IPS-NIHi11 (cell line): Measurements from ENCODE around the gene DCAF11.
A peak's percentile ranks its signal among the peaks of the same experiment; 100 is the strongest.

Experiments
- DNase-seq: peaks from one replicate; pipeline ENCODE4 v3.0.0; 2012; ENCODE audit warnings: mixed read lengths, low spot score

Gene DCAF11

DNA sequence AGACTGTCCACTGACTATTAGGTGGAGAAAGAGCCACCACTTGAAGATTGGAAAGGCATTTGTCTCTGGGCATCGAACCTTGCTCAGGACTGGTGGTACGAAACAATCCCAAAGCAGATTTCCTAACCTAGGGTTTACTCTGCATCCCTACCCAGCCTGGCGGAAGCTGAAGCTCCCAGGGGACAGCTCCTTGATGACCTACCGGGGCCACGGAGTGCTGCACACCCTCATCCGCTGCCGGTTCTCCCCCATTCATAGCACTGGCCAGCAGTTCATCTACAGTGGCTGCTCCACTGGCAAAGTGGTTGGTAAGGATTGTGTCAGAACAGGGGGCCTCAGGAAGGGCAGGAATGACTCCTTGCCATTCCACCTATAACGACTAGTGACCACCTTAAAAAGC is 6.6 kb downstream of the DCAF11 start:
- no peak for DNase-seq

DNA sequence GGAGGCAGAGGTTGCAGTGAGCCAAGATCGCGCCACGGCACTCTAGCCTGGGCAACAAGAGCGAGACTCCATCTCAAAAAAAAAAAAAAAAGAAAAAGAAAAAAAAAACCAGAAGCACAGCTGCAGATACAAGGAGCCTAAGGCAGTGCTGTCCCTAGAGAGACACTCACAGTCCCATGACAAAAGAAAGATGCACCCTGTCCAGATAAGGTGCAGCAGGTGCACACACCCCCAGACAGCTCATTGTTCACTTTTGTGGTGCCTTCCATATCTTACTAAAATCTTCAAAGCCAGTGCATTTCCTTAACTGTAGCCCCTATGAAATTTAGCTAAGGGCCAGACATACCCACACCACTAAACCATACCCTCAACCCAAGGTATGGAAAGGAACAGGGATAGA is 7.8 kb downstream of the DCAF11 start:
- no peak for DNase-seq

DNA sequence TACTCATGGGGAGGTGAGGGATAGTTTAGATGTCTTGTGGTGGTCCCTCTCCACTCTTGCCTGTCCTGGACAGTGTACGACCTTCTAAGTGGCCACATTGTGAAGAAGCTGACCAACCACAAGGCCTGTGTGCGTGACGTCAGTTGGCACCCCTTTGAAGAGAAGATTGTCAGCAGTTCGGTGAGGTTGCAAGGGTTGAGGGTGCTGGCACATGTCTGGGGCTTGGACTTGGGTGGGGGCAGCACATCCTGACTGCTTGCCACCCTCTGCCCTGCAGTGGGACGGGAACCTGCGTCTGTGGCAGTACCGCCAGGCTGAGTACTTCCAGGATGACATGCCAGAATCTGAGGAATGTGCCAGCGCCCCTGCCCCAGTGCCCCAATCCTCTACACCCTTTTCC is 8.3 kb downstream of the DCAF11 start:
- DNase-seq = no peak

DNA sequence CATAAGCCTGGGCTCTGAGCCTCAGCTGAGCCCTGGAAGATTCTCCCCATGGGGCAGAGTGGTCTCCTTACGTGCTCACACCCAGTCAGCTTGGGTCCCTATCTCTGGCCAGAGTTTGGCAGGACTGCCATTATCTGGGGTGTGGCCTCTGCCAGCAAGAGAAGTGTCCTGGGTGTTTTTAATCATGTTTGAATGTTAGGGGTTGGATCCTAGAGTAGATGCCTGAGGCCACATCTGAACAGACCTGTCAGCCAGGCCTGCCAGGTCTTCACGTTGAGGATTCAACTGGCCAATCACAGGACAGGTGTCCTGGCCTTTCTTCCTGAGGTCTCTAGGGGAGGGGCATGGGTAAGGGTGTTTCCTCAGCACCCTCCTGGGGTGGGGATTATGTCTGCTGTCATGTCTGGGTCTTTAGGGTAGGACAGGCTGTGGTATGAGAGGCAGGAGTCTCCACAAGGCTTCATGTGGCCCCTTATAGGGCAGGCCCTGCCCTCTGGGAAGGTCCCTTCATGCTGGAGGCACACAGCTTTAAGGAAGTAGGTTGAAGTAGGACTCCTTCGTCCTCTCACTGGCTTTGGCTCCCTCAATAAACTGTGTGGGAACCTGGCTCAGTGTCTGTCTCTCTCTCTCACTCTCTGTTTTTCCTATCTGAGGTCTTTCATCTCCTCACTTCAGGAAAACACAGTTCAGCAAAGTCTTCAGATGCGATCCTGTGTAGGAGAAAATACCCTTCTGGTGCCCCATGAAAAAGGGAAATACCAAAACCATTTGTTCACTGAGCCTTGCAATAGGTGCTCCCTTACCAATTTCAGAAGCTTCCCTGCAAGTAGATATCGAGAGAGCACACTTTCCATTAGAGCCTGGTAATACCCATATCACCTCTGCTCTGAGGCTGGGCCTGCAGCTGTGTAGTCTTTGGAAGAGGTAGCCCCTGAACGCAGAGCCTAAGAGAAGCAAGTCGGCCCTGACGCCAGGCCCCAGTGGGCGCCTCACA is 9.1 kb downstream of the DCAF11 start:
- no peak for DNase-seq

DNA sequence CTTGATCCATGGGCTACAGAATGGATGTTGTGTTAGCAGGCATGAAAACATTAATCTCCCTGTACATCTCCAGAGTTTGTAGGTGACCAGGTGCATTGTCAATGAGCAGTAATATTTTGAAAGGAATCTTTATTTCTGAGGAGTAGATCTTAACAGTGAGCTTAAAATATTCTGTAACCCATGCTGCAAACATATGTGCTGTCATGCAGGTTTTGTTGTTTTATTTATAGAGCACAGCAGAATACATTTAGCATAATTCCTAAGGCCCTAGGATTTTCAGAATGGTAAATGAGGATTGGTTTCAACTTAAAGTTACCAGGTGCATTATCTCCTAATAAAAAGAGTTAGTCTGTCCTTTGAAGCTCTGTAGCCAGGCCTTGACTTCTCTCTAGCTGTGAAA is 12.4 kb downstream of the DCAF11 start:
- DNase-seq = no peak

DNA sequence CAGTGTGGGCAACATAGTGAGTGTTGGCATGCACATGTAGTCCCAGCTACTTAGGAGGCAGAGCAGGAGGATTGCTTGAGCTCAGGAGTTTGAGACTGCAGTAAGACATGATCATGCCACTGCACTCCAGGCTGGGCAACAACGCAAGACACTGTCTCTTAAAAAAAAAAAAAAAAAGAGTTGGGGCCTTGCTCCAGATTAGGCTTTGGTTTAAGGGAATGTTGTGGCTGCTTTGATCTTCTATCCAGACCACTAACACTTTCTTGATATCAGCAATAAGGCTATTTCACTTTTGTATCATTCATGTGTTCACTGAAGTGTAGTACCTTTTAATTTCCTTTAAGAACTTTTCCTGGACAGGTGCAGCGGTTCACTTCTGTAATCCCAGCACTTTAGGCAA is 13.1 kb downstream of the DCAF11 start:
- DNase-seq = no peak

DNA sequence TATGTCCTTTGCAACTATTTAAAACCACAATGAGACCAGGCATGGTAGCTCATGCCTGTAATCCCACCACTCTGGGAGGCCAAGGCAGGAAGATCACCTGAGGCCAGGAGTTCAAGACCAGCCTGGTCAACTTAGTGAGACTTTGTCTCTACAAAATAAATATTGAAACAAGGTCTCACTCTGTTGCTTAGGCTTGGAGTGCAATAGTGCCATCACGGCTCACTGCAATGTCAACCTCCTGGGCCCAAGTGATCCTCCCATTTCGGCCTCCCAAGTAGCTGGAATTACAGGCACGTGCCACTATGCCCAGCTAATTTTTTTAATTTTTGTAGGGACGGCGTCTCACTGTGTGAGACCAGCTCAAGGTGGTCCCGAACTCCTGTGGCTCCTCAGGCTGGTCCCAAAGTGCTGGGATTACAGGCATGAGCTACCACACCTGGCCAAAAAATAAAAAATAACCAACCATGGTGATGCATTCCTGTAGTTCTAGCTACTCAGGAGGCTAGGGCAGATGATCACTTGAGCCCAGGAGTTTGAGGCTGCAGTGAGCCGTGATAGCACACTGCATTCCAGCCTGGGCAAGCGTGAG is 14.9 kb downstream of the DCAF11 start:
- no peak for DNase-seq

DNA sequence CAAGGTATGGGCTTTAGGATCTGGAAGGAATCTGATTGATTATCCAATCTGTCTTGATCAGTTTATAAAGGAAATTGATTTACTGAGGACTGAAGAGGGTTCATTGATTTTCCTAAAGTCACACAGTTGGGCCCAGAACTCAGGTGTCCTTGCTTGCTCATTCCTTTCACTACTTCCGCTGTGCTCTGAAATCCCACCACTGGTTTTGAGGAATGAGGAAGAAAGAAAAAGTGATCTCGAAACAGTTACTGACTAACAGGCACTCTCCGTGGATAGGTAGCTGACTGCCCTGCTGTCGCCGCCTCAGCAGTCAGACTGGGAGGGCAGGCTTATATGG is 15.8 kb downstream of the DCAF11 start, which contains the start of gene FITM1:
TSS of gene FITM1 (plus strand) at position 280 of the 337 bp plus-strand sequence. CDS start 905 bp downstream, outside the sequence.
- DNase-seq = no peak

DNA sequence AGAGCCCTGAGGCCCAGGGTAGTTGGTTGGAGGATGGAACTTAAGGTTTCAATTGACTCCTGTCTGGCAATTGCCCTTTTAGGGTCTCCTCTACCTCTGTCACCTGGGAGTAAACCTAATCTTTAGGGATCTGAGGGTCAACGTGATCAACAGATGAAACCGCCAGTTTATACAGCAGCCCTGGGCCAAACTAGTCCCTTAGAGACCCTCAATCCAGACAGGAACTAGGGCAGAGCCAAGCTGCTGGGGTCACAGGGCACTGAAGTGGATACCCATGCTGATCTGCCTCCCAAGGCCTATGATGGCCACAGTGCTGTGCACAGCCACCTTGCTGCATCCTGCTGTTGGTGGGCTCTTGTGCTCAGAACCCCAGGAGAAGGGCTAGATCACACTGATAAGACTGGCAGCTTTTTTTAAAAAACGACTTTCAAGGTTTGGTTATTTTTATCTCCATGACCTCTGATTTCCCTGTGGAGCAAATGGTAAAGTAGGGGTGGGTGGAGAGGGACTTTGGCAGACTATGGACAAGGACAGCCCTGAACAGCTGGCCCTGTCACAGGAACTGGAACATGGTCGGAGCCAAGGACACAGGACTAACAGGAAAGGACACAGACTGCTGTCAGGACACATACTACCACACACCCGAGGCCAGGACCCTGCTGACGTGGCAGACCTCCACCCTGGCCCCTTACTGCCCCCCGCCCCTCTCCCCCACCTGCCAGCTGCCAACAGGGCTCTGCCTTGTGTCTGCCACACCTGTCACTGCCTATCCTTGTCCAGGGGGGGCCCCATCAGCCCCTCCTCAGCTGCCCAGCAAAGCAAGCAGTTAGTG is 16.4 kb downstream of the DCAF11 start:
- DNase-seq = no peak

DNA sequence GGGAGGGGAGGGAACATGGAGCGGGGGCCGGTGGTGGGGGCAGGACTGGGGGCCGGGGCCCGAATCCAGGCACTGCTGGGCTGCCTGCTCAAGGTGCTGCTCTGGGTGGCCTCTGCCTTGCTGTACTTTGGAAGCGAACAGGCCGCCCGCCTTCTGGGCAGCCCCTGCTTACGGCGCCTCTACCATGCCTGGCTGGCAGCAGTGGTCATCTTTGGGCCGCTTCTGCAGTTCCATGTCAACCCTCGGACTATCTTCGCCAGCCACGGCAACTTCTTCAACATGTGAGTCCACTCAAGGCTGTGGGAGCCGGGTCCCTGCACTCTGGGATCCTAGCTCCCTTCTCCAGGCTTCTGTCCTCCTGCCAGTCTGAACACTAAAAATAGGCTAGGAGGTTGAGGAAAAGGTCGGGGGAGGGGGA is 17.0 kb downstream of the DCAF11 start:
- no peak for DNase-seq

DNA sequence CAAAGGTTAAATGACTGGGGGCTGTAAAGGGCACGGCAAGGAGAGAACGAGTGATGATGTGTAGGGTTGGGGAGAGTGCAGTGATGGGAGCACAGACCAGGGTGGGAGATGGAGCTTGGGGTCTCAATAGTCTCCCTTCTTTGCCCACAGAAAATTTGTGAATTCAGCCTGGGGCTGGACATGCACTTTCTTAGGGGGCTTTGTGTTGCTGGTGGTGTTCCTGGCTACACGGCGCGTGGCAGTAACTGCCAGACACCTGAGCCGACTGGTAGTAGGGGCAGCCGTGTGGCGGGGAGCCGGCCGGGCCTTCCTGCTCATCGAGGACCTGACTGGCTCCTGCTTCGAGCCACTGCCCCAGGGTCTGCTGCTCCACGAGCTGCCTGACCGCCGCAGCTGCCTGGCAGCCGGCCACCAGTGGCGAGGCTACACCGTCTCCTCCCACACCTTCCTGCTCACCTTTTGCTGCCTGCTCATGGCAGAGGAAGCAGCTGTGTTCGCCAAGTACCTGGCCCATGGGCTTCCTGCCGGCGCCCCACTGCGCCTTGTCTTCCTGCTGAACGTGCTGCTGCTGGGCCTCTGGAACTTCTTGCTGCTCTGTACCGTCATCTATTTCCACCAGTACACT is 17.6 kb downstream of the DCAF11 start:
- no peak for DNase-seq

DNA sequence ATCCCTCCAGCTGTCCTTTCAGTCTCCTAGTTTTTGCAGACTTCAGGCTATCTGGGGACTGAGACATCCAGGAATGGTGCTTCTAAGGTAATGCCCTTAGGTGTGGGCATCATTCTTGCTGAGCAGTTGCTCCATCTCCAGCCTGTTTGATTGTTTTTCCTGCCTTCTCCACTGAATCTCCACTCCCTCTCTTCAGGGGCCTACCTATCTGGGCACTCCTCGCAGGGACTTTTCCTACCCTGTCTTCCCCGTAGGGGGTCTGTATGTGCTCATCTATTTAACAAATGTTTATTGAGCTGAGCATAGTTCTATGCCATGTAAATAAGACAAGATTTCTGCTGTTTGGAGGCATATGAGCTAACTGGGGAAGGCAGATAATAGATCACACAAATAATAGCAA is 18.4 kb downstream of the DCAF11 start:
- no peak for DNase-seq

DNA sequence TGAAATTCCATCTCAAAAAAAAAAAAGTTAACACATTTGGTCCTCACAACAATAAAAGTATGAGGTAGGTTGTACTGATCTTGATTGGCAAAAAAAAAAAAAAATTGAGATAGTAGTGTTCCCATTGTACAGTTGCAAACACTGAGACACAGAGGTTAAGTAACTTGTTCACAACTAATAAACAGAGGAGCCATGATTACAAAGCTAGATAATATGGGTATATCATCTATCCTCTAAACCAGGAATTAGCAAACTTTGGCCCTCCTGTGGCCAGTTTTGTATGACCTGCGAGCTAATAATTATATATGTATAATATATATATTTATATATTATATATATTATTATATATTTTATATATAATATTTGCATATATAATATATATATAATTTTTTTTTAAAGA is 19.2 kb downstream of the DCAF11 start:
- DNase-seq = no peak

DNA sequence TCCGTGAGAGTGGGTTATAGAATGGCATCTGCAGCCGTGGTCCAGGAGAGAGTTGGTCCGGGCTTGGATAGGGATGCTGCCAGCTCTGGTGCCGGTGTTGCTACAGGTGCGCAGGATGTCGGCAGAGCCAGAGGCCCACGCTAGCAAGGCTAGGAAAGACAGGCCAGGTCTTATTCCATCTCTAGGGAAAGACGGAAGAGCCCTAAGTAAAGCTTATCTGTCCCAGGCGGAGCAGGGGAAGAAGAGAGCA is 20.9 kb downstream of the DCAF11 start:
- no peak for DNase-seq

DNA sequence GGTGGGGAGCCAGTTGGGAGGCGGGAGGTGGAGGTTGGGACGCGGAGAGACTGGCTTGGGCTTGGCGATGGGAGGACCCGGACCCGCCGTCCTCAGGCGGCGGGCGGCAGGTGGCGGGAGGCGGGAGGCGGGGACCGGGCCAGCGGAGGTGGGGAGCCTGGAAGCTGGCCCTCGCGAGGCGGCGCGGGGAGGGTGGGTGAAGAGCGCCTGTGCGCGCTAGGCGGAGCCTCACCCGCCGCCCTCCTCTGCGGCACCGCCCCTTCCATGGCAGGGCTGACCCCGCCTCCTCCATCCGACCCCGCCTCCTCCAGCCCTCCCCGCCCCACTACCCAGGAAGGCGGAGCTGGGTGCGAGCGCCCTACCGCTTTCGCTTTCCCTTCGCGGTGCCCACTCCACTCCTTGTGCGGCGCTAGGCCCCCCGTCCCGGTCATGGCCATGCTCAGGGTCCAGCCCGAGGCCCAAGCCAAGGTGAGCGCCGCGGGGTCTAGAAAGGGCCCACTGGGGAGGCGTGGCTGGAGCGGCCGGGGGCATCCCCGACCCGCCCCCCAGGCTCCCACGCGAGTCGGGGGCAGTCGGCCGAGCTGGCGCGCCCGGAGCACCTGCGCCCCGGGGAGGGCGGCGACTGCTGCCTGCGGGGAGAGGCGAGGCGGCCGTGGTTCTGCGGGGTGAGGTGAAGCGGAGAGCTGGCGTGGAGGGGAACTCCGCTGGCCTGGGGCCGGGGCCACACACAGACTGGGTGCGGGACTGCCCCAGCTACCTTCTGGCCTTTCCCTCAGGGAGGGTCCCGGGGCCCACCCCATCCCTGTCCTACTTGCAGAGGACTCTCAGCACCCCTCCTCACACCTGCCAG is 21.5 kb downstream of the DCAF11 start, which contains the start of gene PSME1:
TSS of gene PSME1 (plus strand) at position 361 of the 850 bp plus-strand sequence. CDS start at position 430, 69 bp downstream.
- DNase-seq = peak; percentile 93

DNA sequence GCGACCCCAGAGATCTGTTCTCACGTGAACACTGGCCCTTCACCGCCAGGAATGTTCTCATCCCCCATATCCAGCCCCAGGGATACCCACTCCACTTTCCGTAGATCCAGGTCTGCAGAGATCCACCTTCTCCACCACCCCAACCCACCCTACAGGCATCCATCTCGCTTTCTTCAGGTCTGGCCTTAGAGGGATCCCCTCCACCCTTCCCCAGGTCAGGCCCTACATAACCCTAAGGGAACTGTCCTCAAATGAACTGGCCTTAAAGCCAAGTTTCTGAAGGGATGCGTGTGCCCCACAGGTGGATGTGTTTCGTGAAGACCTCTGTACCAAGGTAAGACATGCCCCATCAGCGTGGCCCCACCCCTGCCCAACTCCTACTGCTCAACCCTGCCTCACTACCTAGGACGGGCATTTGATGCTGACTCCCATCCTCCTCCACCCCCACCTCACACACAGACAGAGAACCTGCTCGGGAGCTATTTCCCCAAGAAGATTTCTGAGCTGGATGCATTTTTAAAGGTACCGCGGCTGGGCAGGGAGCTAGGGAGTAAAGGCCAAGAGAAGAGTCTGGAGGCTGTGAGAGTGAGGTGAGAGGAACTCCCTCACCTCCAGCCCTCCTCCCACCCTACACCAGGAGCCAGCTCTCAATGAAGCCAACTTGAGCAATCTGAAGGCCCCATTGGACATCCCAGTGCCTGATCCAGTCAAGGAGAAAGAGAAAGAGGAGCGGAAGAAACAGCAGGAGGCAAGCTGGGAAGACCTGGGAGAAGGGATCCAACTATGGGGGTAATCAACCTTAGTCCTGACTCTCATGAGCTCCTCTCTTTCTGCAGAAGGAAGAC is 22.3 kb downstream of the DCAF11 start:
- DNase-seq = no peak

DNA sequence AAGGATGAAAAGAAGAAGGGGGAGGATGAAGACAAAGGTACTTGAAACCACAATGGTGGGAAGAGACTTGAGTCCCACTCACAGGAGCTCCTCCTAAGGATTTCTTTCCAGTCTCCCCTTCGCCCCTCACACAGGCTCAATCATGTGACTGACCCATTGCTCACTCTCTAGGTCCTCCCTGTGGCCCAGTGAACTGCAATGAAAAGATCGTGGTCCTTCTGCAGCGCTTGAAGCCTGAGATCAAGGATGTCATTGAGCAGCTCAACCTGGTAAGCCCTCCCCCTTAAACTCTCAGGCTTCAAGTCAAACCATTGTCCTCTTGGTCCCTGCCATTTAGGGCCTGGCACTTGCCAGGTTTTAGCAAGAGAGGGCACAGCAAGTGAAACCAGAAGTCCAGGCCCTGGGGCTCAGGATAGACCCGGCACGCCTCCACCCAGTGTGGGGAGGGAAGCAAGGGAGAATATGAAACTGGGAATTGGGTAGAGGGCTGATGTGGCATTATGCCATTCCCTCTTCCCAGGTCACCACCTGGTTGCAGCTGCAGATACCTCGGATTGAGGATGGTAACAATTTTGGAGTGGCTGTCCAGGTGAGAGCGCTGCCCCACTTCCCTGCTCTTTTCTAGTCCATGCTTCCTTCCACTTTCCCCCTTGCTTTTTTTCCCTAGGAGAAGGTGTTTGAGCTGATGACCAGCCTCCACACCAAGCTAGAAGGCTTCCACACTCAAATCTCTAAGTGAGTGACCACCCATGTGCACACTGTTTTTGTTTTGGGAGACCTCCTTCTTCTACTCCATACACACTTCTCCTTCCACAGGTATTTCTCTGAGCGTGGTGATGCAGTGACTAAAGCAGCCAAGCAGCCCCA is 23.2 kb downstream of the DCAF11 start:
- DNase-seq = no peak

DNA sequence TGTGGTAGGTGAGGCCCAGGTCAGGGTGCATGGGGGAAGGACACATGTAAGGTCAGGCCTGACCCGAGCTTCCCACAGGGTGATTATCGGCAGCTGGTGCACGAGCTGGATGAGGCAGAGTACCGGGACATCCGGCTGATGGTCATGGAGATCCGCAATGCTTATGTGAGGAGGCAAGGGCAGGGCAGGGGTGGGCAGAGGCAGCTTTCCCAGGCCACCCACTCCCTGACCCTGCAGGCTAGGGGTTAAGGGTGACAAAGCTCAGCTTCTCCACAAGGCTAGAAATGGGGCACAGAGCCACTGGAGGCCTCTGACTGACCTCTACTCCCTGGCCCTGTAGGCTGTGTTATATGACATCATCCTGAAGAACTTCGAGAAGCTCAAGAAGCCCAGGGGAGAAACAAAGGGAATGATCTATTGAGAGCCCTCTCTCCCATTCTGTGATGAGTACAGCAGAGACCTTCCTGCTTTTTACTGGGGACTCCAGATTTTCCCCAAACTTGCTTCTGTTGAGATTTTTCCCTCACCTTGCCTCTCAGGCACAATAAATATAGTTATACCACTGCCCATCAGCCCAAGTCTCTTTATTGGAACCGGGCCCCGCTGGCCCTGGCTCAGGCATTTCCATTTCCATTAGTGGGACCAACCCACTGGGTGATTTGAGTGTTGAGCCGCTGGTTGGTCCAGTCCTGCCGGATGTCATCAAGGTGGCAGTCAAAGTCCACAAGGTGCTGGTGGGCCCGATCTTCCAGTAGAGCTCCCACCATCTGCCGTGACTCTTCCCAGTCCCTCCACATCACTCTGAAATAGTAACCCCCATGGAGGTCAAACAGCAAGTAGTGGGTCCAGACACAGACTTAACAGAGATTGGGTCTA is 24.1 kb downstream of the DCAF11 start:
- DNase-seq = no peak
